Stimulated activated CD8-positive, alpha-beta memory T cell treated with anti-CD3 and anti-CD28 coated beads, Interleukin-15, amount 100 ng/mL, for 24 hours (primary cell): Measurements from ENCODE around the gene USP2.

Source experiments
- DNase-seq: peaks from one replicate; pipeline ENCODE4 v3.0.0-alpha.2; 2020; ENCODE audit warnings: low read depth

Gene USP2

DNA sequence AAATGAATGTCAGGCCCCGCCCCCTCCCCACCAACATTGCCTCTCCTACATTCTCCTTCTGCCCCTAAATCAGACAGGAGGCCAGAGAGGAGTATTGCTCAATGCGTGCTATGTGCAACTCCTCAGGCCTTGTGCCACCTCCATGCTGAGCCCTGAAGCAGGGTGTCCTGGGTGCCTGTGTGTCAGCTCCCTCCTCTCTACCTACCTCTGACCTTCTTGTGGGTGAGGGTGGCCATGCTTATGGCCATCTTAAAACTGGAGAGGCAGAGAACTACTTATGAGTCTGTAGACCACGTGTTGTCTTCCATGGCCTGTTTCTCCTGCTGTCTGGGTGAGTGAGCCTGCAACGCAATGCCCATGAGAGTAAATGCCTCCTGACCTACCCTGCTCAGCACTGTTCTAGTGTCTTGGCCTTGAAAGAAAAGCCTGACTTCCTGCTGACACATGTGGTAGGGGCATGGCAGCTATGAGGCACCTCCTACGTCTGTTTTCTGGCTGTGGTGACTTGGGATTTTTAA is 75.1 kb downstream of the USP2 start:
- no peak for DNase-seq

- DNase-seq = no peak
These were observed 75.7 kb downstream of the USP2 start for GRCh38 chr11:119305556-119306372.
